MM.1S (cell line): Measurements from ENCODE around the gene UQCC2.

ENCODE experiments used
- DNase-seq: peaks from one replicate; pipeline ENCODE4 v3.0.0-alpha.2; 2015
- H2AFZ ChIP-seq: fragments of 300-600 bp; sonication (generic); 2 replicates; pipeline ENCODE4 v1.6.0; 2016; ENCODE audit warnings: antibody characterized with exemption, low read length
- H3F3A ChIP-seq: fragments of 300-600 bp; sonication (generic); 2 replicates; pipeline ENCODE4 v1.6.1; 2016; ENCODE audit warnings: mild to moderate bottlenecking, antibody characterized with exemption, low read length, moderate library complexity, mixed read lengths; ENCODE audit not compliant: insufficient read depth
- H3K27ac ChIP-seq: fragments of 300-600 bp; sonication (generic); 2 replicates; pipeline ENCODE4 v1.5.1; 2016; ENCODE audit warnings: mild to moderate bottlenecking, low read length
- H3K27me3 ChIP-seq: fragments of 300-600 bp; sonication (generic); replicated peaks from 2 replicates; pipeline ENCODE4 v1.6.0; 2016; ENCODE audit warnings: low read length; ENCODE audit not compliant: insufficient read depth
- H3K36me3 ChIP-seq: fragments of 300-600 bp; sonication (generic); replicated peaks from 2 replicates; pipeline ENCODE4 v1.6.1; 2016; ENCODE audit warnings: mild to moderate bottlenecking, low read length, mixed read lengths; ENCODE audit not compliant: insufficient read depth
- H3K4me1 ChIP-seq: fragments of 300-600 bp; sonication (generic); 2 replicates; pipeline ENCODE4 v1.6.1; 2016; ENCODE audit warnings: low read length, mixed read lengths
- H3K4me2 ChIP-seq: fragments of 300-600 bp; sonication (generic); 2 replicates; pipeline ENCODE4 v1.6.0; 2016; ENCODE audit warnings: low read depth, low read length
- H3K4me3 ChIP-seq: fragments of 300-600 bp; sonication (generic); 2 replicates; pipeline ENCODE4 v1.5.1; 2016; ENCODE audit warnings: low read length, mixed read lengths
- H3K79me2 ChIP-seq: fragments of 300-600 bp; sonication (generic); 2 replicates; pipeline ENCODE4 v1.6.1; 2016; ENCODE audit warnings: mixed run types, low read length, mixed read lengths
- H3K9ac ChIP-seq: fragments of 300-600 bp; sonication (generic); 2 replicates; pipeline ENCODE4 v1.6.1; 2016; ENCODE audit warnings: low read length, mixed read lengths
- H3K9me2 ChIP-seq: fragments of 300-600 bp; sonication (generic); replicated peaks from 2 replicates; pipeline ENCODE4 v1.6.1; 2016; ENCODE audit warnings: mild to moderate bottlenecking, low read length, mixed read lengths; ENCODE audit not compliant: insufficient read depth
- H3K9me3 ChIP-seq: fragments of 300-600 bp; sonication (generic); replicated peaks from 2 replicates; pipeline ENCODE4 v1.6.1; 2016; ENCODE audit warnings: mild to moderate bottlenecking, low read length, mixed read lengths; ENCODE audit not compliant: insufficient read depth
- H4K20me1 ChIP-seq: fragments of 300-600 bp; sonication (generic); 2 replicates; pipeline ENCODE4 v1.6.1; 2016; ENCODE audit warnings: mild to moderate bottlenecking, low read length, moderate library complexity, mixed read lengths; ENCODE audit not compliant: insufficient read depth
- CTCF ChIP-seq: fragments of 300-600 bp; sonication (generic); IDR thresholded peaks from 2 replicates; pipeline ENCODE4 v1.5.1; 2016; ENCODE audit warnings: antibody characterized with exemption, low read length, mixed read lengths
- EZH2 ChIP-seq: fragments of 300-600 bp; sonication (generic); optimal IDR thresholded peaks from 2 replicates; pipeline ENCODE3; 2017; ENCODE audit warnings: low read depth, mild to moderate bottlenecking, antibody characterized with exemption, low read length, mixed read lengths
- EZH2phosphoT487 ChIP-seq: fragments of 300-600 bp; sonication (generic); IDR thresholded peaks from 2 replicates; pipeline ENCODE4 v1.6.1; 2018; ENCODE audit warnings: antibody characterized with exemption, low read length

Gene UQCC2

GRCh38 chr6:33757906-33758305, 46.4 kb upstream of the UQCC2 start:
- Histone ChIP-seq H2AFZ (no peak overlapping the region), H3K4me1 (no peaks in the 10 kb centered on the region), H3K27ac (no peak overlapping the region), H3K27me3 (peaks cover 23% of the 10 kb centered on the region), H3K9ac (no peak overlapping the region), H4K20me1 (no peaks in the 10 kb centered on the region), H3K4me2 (no peak overlapping the region), H3F3A (no peaks in the 10 kb centered on the region), H3K9me2 (no peaks in the 10 kb centered on the region), H3K9me3 (no peaks in the 10 kb centered on the region), H3K79me2 (no peaks in the 10 kb centered on the region), H3K36me3 (no peaks in the 10 kb centered on the region), H3K4me3 (no peak overlapping the region)
- no peak for TF ChIP-seq EZH2
- TF ChIP-seq EZH2phosphoT487 = no peak
- no peak for TF ChIP-seq CTCF
- no peak for DNase-seq

- Histone ChIP-seq H3K4me1 (no peaks in the 10 kb centered on the region), H3K36me3 (no peaks in the 10 kb centered on the region), H3K27me3 (peaks cover 23% of the 10 kb centered on the region), H3K4me2 (no peak overlapping the region), H3K9me2 (no peaks in the 10 kb centered on the region), H3F3A (no peaks in the 10 kb centered on the region), H3K79me2 (no peaks in the 10 kb centered on the region), H3K9me3 (no peaks in the 10 kb centered on the region), H3K27ac (no peak overlapping the region), H2AFZ (no peak overlapping the region), H4K20me1 (no peaks in the 10 kb centered on the region), H3K4me3 (no peak overlapping the region), H3K9ac (no peak overlapping the region)
- no peak for TF ChIP-seq EZH2phosphoT487
- no peak for TF ChIP-seq CTCF
- no peak for TF ChIP-seq EZH2
- DNase-seq = no peak
These were observed 45.6 kb upstream of the UQCC2 start for GRCh38 chr6:33757113-33757512.

GRCh38 chr6:33756211-33756954, 44.9 kb upstream of the UQCC2 start:
- no peaks in the 10 kb centered on the region for H3F3A ChIP-seq
- no peak overlapping the region for H3K27ac ChIP-seq
- no peak overlapping the region for H3K4me2 ChIP-seq
- H3K4me3 ChIP-seq = no peak overlapping the region
- H3K9me2 ChIP-seq = no peaks in the 10 kb centered on the region
- TF ChIP-seq CTCF (no peak), EZH2 (no peak), EZH2phosphoT487 (no peak)
- H3K36me3 ChIP-seq = no peaks in the 10 kb centered on the region
- DNase-seq = no peak
- H3K79me2 ChIP-seq = no peaks in the 10 kb centered on the region
- no peaks in the 10 kb centered on the region for H3K4me1 ChIP-seq
- no peak overlapping the region for H3K9ac ChIP-seq
- no peaks in the 10 kb centered on the region for H4K20me1 ChIP-seq
- no peak overlapping the region for H2AFZ ChIP-seq
- peaks cover 26% of the 10 kb centered on the region for H3K27me3 ChIP-seq
- no peaks in the 10 kb centered on the region for H3K9me3 ChIP-seq
